ENCODE data around the gene DDX6.

DNA sequence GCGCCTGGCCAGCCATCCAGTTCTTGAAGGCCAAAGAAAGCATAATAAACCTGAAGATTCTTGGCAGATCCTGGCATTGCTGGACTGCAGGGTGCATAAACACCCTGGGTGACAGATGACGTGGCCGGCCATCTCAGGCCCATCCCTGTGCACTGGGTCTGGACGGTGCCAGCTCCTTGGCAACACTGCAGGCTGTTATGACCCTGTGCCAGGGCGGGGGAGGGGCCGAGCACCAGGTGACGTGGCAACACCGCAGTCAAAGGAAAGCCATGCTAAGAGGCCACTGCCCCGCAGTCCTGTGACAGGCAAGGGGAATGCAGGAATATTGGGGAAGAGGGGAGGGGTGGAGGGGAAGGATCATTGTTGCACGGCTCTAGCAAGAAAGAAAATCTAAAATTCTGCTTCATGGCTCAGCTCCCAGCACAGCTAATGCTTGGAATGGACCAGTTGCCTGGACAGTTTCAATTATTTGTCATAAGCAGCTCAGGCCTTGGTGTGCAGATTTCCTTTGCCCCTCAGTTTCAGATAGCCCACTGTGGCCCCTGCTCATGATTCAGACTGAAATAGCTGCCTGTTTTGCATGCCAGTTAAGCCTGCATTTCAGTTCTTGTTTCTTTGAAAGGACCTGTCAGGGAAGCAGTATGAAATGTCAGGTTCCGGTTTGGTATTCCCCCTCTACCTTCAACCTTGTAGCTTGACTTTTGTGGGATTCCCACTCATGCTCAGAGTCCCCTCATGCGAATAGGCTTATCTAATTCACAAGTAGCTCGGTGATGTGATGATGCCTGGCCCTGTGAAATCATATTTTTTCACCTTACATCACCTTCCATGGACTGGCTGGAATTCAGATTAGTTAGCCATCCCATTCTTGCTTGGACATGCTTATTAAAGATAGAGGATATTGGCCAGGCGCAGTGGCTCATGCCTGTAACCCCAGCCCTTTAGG, 29.7 kb upstream of the DDX6 start:
- TF ChIP-seq, protein P1, sequence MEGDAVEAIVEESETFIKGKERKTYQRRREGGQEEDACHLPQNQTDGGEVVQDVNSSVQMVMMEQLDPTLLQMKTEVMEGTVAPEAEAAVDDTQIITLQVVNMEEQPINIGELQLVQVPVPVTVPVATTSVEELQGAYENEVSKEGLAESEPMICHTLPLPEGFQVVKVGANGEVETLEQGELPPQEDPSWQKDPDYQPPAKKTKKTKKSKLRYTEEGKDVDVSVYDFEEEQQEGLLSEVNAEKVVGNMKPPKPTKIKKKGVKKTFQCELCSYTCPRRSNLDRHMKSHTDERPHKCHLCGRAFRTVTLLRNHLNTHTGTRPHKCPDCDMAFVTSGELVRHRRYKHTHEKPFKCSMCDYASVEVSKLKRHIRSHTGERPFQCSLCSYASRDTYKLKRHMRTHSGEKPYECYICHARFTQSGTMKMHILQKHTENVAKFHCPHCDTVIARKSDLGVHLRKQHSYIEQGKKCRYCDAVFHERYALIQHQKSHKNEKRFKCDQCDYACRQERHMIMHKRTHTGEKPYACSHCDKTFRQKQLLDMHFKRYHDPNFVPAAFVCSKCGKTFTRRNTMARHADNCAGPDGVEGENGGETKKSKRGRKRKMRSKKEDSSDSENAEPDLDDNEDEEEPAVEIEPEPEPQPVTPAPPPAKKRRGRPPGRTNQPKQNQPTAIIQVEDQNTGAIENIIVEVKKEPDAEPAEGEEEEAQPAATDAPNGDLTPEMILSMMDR (IDR thresholded peaks at IDR 0.05) = no peak
- TF ChIP-seq POLR2A (IDR thresholded peaks at IDR 0.05) = no peak
